ENCODE measurements around the gene SAV1. TPM values are rescaled to one million over a fixed set of nuclear protein-coding genes. Genes with fewer than 3 reads are reported as not detected.
A peak's percentile ranks its signal among the peaks of the same experiment; 100 is the strongest.

SAV1 gene
- total and polyA plus RNA-seq, 2 of the 13 experiments (the other 11 are each of a cell fraction or from before 2014, with no cell fraction given), result 7.3 to 8.2 TPM

GRCh38 chr14:50667996-50668825, at the start of gene SAV1 (continued):
- 0 out of 2 replicates have a peak, but pooled peaks have one; percentile 27 for TF ChIP-seq KIAA2018 (CRISPR knock-in tag; IDR thresholded peaks at IDR 0.05; ENCODE audit: borderline replicate concordance)
- TF ChIP-seq IRF2 (CRISPR knock-in tag; IDR thresholded peaks at IDR 0.05), result 0 out of 2 replicates have a peak, but pooled peaks have one; percentile 36
- peak; percentile 98 for TF ChIP-seq POLR2AphosphoS5 (IDR thresholded peaks at IDR 0.05; ENCODE audit: low read depth, low read length)
- peak; percentile 52 for TF ChIP-seq GATAD1 (CRISPR knock-in tag; IDR thresholded peaks at IDR 0.05)
- TF ChIP-seq ZNF24 (IDR thresholded peaks at IDR 0.05), result no peak
- no peak for TF ChIP-seq TEAD3 (CRISPR knock-in tag; optimal IDR thresholded peaks at IDR 0.05; ENCODE audit: borderline replicate concordance)
- TF ChIP-seq TGIF2 (CRISPR knock-in tag; IDR thresholded peaks at IDR 0.05), result peak; percentile 28; the same call in 1 of the 2 replicates
- TF ChIP-seq GABPB1 (CRISPR knock-in tag; IDR thresholded peaks at IDR 0.05), result peak; percentile 81
- TF ChIP-seq ZNF180 (CRISPR knock-in tag; IDR thresholded peaks at IDR 0.05; ENCODE audit: borderline replicate concordance, low read depth), result no peak
- TF ChIP-seq TFAP4 (IDR thresholded peaks at IDR 0.05; ENCODE audit: borderline replicate concordance, low read depth), result no peak
- no peak for TF ChIP-seq NR1H2 (CRISPR knock-in tag; IDR thresholded peaks at IDR 0.05; ENCODE audit: borderline replicate concordance, low read depth)
- TF ChIP-seq REL (CRISPR knock-in tag; conservative IDR thresholded peaks at IDR 0.05), result no peak
- peak; percentile 50 for TF ChIP-seq AGO2 (optimal IDR thresholded peaks at IDR 0.05; ENCODE audit: low read depth, low read length)
- 0 out of 2 replicates have a peak, but pooled peaks have one; percentile 3 for TF ChIP-seq ZNF605 (CRISPR knock-in tag; IDR thresholded peaks at IDR 0.05)
- TF ChIP-seq ZNF274 (CRISPR knock-in tag; IDR thresholded peaks at IDR 0.05), result 0 out of 2 replicates have a peak, but pooled peaks have one; percentile 43
- TF ChIP-seq JDP2 (CRISPR knock-in tag; IDR thresholded peaks at IDR 0.05; ENCODE audit: borderline replicate concordance), result no peak
- TF ChIP-seq ETV6 (CRISPR knock-in tag; conservative IDR thresholded peaks at IDR 0.05), result peak; percentile 72
- peak; percentile 69 for TF ChIP-seq ASH2L (IDR thresholded peaks at IDR 0.05; ENCODE audit: insufficient read length, low read depth, low read length)
- peak; percentile 51; the same call in 1 of the 2 replicates for TF ChIP-seq ATF5 (CRISPR knock-in tag; IDR thresholded peaks at IDR 0.05; ENCODE audit: low read depth)
- peak; percentile 100 for TF ChIP-seq SNAPC2 (CRISPR knock-in tag; IDR thresholded peaks at IDR 0.05)
- peak; percentile 37 for TF ChIP-seq ZEB1 (IDR thresholded peaks at IDR 0.05; ENCODE audit: insufficient replicate concordance, low read depth)
